Tibial artery (tissue), 4 donors: ENCODE measurements around the gene CDC7.

ENCODE experiments used
- DNase-seq, 2 donors: peaks; one replicate each; pipeline ENCODE4 v3.0.0-alpha.2; 2019
- H3K27ac ChIP-seq, 2 donors: fragments of 200-600 bp; sonication (generic) in 1 of 2; 1 replicate in 1 of 2; 2 replicates in 1 of 2; pipeline ENCODE4 v1.5.1; 2018 to 2019; ENCODE audit warnings: mild to moderate bottlenecking in 1 of 2
- H3K27me3 ChIP-seq, 2 donors: fragments of 200-600 bp; sonication (generic) in 1 of 2; one replicate each; pipeline versions ENCODE4 v1.5.1 to v1.6.0; 2016 to 2019
- H3K36me3 ChIP-seq, 3 donors: fragments of 200-600 bp; sonication (generic) in 2 of 3; one replicate each; pipeline ENCODE4 v1.5.1; 2016 to 2019; ENCODE audit warnings: mild to moderate bottlenecking in 2 of 3
- H3K4me1 ChIP-seq, 4 donors: fragments of 200-600 bp; sonication (generic) in 2 of 4; 1 replicate in 3 of 4; 2 replicates in 1 of 4; pipeline ENCODE4 v1.5.1; 2016 to 2019
- H3K4me3 ChIP-seq, 2 donors: fragments of 200-600 bp; sonication (generic) in 1 of 2; 1 replicate in 1 of 2; 2 replicates in 1 of 2; pipeline ENCODE4 v1.5.1; 2018 to 2019; ENCODE audit warnings: mild to moderate bottlenecking in 2 of 2
- H3K9me3 ChIP-seq, 3 donors: fragments of 200-600 bp; sonication (generic) in 1 of 3; one replicate each; pipeline ENCODE4 v1.5.1; 2016 to 2019
- CTCF ChIP-seq, 2 experiments: fragments of 200-600 bp in 1 of 2; fragments of 450-650 bp in 1 of 2; IDR thresholded peaks; one replicate each; pipeline ENCODE4 v1.5.1; 2017 to 2019; ENCODE audit warnings: antibody characterized with exemption in 2 of 2, mild to moderate bottlenecking in 1 of 2, moderate library complexity in 1 of 2
- intact Hi-C: fragments of 100-400 bp; cut with DNase I; formaldehyde crosslinking; loops from one replicate; pipeline ENCODE4 v1.15.0; 2023; ENCODE audit warnings: low total_unique reads

CDC7 gene

GRCh38 chr1:91559838-91560565 is 59.4 kb downstream of the CDC7 start:
- H3K4me3 ChIP-seq: no peak overlapping the region
- no peaks in the 10 kb centered on the region for H3K36me3 ChIP-seq
- no peak for DNase-seq
- no peak overlapping the region for H3K27ac ChIP-seq
- H3K9me3 ChIP-seq: no peaks in the 10 kb centered on the region
- TF ChIP-seq CTCF (IDR thresholded peaks at IDR 0.05): no peak
- intact Hi-C loops: no loop called here
- H3K27me3 ChIP-seq: no peaks in the 10 kb centered on the region
- peaks cover 0 to 7% (median 0%) of the 10 kb centered on the region in 4 donors for H3K4me1 ChIP-seq

DNA sequence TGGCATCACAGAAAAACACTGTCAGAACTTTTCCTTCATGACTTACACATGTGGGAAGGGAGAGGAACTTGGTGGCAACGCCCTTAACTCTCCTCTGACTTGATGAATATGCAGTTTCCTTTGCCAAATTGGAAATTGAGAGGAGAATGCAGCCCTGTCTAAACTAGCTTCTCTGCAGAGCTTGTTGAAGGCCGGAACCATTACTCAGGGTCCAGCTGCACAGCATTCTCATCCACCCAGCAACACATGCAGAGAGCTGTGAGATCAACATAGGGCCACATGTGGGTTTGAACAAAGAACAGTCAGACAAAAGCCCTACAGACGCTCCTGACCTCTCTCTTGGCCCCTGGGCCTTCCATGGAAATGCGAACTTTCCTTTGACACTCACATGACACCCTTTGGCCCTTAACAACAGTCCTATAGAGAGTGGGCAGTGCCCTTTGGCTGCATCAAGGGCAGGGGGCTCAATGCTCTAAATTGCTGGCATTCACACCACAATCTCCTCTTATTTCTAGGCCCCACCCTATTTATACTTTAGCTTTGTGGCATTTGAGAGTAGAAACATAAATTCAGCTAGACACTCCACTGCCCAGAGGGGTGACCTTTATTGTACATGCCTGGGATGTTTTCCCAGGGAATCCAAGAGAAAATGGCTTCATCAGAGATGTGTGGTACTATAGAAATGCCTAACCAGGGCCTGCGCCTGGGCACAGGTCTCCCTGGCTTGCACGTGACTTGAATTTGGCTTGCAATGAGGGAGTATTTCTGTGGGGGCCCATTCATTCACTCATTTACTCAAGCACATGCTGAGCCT is 64.4 kb downstream of the CDC7 start:
- DNase-seq: no peak
- Histone ChIP-seq H3K4me3 (no peak overlapping the region), H3K36me3 (no peaks in the 10 kb centered on the region), H3K27me3 (no peaks in the 10 kb centered on the region), H3K4me1 (peaks cover 0 to 12% (median 6%) of the 10 kb centered on the region in 4 donors), H3K27ac (no peak overlapping the region), H3K9me3 (no peaks in the 10 kb centered on the region)
- TF ChIP-seq CTCF (IDR thresholded peaks at IDR 0.05): no peak
- intact Hi-C loops: no loop called here

DNA sequence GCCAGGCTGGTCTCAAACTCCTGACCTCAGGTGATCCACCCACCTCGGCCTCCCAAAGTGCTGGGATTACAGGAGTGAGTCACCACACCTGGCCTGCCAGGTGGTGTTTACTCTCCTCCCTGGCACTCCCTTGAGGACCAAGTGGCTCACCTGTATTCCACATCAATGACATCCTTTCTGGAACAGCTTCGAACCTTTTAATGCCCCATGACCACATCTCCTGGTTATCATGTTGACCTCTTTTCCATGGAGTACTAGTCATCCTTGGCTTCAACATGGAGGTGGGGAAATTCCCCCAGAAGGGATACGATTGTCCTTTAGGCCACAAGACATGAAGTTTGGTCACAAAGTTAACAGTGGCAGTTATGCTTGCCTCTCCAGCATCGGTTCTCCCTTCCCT is 66.9 kb downstream of the CDC7 start:
- Histone ChIP-seq H3K27ac (no peak overlapping the region), H3K27me3 (no peaks in the 10 kb centered on the region), H3K4me1 (peaks cover 0 to 31% (median 13%) of the 10 kb centered on the region in 4 donors), H3K4me3 (no peak overlapping the region), H3K36me3 (no peaks in the 10 kb centered on the region), H3K9me3 (no peaks in the 10 kb centered on the region)
- TF ChIP-seq CTCF (IDR thresholded peaks at IDR 0.05): no peak
- intact Hi-C loops: no loop called here
- no peak for DNase-seq

DNA sequence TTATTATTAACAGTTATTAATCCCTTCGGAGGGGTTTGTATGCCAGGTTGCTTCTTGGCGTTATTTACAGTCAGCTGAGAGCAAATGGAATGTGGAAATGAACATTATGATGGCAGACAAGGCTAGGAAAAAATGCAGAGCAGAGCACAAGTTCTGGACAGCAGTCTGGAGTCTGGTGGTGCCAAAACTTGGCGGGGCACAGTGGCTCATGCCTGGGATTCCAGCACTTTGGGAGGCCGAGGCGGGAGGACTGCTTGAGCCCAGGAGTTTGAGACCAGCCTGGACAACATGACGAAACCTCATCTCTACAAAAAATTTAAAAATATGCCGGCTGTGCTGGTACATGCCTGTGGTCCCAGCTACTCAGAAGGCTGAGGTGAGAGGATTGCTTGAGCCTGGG is 67.6 kb downstream of the CDC7 start:
- intact Hi-C loops: no loop called here

More for the DNA sequence above, 67.6 kb downstream of the CDC7 start:
- no peaks in the 10 kb centered on the region for H3K9me3 ChIP-seq
- H3K4me3 ChIP-seq: no peak overlapping the region
- H3K4me1 ChIP-seq: peaks cover 0 to 31% (median 13%) of the 10 kb centered on the region in 4 donors
- TF ChIP-seq CTCF (IDR thresholded peaks at IDR 0.05): no peak
- DNase-seq: no peak
- no peaks in the 10 kb centered on the region for H3K36me3 ChIP-seq
- no peak overlapping the region for H3K27ac ChIP-seq
- H3K27me3 ChIP-seq: no peaks in the 10 kb centered on the region
